Measurements from ENCODE around the gene NOX3.

The NOX3 gene

GRCh38 chr6:155495011-155495768 is 39.6 kb upstream of the NOX3 start:
- H3K79me2 ChIP-seq (ENCODE audit: control insufficient read depth, low read length) = no peaks in the 10 kb centered on the region
- H3F3A ChIP-seq (ENCODE audit: control insufficient read depth, insufficient read depth) = no peaks in the 10 kb centered on the region
- H3K4me1 ChIP-seq (ENCODE audit: control insufficient read depth, low read length) = peaks cover 30% of the 10 kb centered on the region
- no peak overlapping the region for H3K27ac ChIP-seq (ENCODE audit: low read depth, low read length)
- no peaks in the 10 kb centered on the region for H3K9me2 ChIP-seq (replicated peaks; ENCODE audit: control insufficient read depth, low read length)
- H3K4me3 ChIP-seq (ENCODE audit: low read length) = no peak overlapping the region
- no peak overlapping the region for H3K4me2 ChIP-seq (ENCODE audit: low read length)
- H3K9me3 ChIP-seq (ENCODE audit: control insufficient read depth, insufficient read depth, low read length) = peaks cover 11% of the 10 kb centered on the region; the same call in 1 of the 2 replicates
- TF ChIP-seq CTCF (IDR thresholded peaks at IDR 0.05; ENCODE audit: low read depth, low read length, poor library complexity, severe bottlenecking) = peak; percentile 38
- no peak for TF ChIP-seq EZH2phosphoT487 (IDR thresholded peaks at IDR 0.05; ENCODE audit: borderline replicate concordance, low read length)
- no peaks in the 10 kb centered on the region for H3K36me3 ChIP-seq (ENCODE audit: control insufficient read depth, low read length)
- no peaks in the 10 kb centered on the region for H3K27me3 ChIP-seq (ENCODE audit: control insufficient read depth, low read length)
- no peaks in the 10 kb centered on the region for H4K20me1 ChIP-seq (ENCODE audit: control insufficient read depth, insufficient read depth, low read depth, low read length)

DNA sequence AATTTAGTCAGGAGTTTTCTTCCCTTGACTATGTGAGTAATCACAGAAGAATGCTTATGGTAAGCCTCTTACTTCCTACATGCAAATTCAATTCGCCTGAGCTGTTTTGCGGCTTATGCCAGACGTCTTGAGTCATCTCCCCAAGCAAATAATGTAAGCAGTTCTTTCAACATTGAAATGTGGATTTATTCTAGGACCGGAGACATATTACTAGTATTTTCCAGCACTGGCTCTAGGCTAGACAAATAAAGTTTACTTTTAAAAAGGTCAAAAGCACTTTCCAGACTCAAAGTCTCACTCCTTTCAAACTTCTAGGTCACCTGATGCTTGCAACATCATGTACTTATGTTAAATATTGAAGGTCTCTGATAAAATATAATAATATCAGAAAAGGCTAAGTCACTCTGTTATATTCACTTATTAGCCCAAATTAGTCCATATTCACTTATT is 38.1 kb upstream of the NOX3 start:
- Histone ChIP-seq H3F3A (ENCODE audit: control insufficient read depth, insufficient read depth) (no peaks in the 10 kb centered on the region), H3K9me3 (ENCODE audit: control insufficient read depth, insufficient read depth, low read length) (peaks cover 11% of the 10 kb centered on the region; the same call in 1 of the 2 replicates), H3K27ac (ENCODE audit: low read depth, low read length) (no peak overlapping the region), H3K27me3 (ENCODE audit: control insufficient read depth, low read length) (no peaks in the 10 kb centered on the region), H3K79me2 (ENCODE audit: control insufficient read depth, low read length) (no peaks in the 10 kb centered on the region), H3K9me2 (replicated peaks; ENCODE audit: control insufficient read depth, low read length) (no peaks in the 10 kb centered on the region), H4K20me1 (ENCODE audit: control insufficient read depth, insufficient read depth, low read depth, low read length) (no peaks in the 10 kb centered on the region), H3K36me3 (ENCODE audit: control insufficient read depth, low read length) (no peaks in the 10 kb centered on the region), H3K4me3 (ENCODE audit: low read length) (peak overlapping the region; percentile 8; the same call in 1 of the 2 replicates), H3K4me2 (ENCODE audit: low read length) (peak overlapping the region; percentile 9; the same call in 1 of the 2 replicates), H3K4me1 (ENCODE audit: control insufficient read depth, low read length) (peaks cover 30% of the 10 kb centered on the region)
- TF ChIP-seq EZH2phosphoT487 (IDR thresholded peaks at IDR 0.05; ENCODE audit: borderline replicate concordance, low read length) = no peak
- TF ChIP-seq CTCF (IDR thresholded peaks at IDR 0.05; ENCODE audit: low read depth, low read length, poor library complexity, severe bottlenecking) = no peak

DNA sequence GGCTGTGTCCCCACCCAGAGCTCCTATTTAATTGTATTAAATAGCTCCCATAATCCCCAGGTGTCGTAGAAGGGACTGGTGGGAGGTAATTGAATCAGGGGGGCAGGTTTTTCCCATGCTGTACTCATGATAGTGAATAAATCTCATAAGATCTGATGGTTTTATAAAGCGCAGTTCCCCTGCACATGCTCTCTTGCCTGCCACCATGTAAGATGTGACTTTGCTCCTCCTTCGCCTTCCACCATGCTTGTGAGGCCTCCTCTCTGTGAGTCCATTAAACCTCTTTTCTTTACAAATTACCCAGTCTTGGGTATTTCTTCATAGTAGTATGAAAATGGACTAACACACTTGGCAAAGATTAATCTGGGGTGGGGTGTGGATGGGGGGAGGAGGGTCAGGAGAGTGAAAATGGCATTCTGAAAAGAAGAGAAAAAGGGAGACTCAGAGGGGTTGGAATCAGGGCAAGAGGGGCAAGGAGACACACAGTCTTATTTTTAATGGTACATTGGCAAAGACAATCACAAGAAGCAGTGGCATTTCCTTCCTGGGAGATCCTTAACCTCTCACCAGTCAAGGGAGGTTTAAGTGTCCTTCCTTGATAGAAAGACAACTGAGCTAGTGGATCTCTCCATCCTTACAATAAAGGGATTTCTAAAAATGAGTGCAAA is 37.5 kb upstream of the NOX3 start:
- Histone ChIP-seq H3K4me1 (ENCODE audit: control insufficient read depth, low read length) (peaks cover 28% of the 10 kb centered on the region), H3K36me3 (ENCODE audit: control insufficient read depth, low read length) (no peaks in the 10 kb centered on the region), H3K9me2 (replicated peaks; ENCODE audit: control insufficient read depth, low read length) (no peaks in the 10 kb centered on the region), H3F3A (ENCODE audit: control insufficient read depth, insufficient read depth) (no peaks in the 10 kb centered on the region), H3K4me2 (ENCODE audit: low read length) (peak overlapping the region; percentile 9; the same call in 1 of the 2 replicates), H3K4me3 (ENCODE audit: low read length) (peak overlapping the region; percentile 8; the same call in 1 of the 2 replicates), H3K27ac (ENCODE audit: low read depth, low read length) (no peak overlapping the region), H4K20me1 (ENCODE audit: control insufficient read depth, insufficient read depth, low read depth, low read length) (no peaks in the 10 kb centered on the region), H3K9me3 (ENCODE audit: control insufficient read depth, insufficient read depth, low read length) (peaks cover 11% of the 10 kb centered on the region; the same call in 1 of the 2 replicates), H3K27me3 (ENCODE audit: control insufficient read depth, low read length) (no peaks in the 10 kb centered on the region), H3K79me2 (ENCODE audit: control insufficient read depth, low read length) (no peaks in the 10 kb centered on the region)
- no peak for TF ChIP-seq EZH2phosphoT487 (IDR thresholded peaks at IDR 0.05; ENCODE audit: borderline replicate concordance, low read length)
- no peak for TF ChIP-seq CTCF (IDR thresholded peaks at IDR 0.05; ENCODE audit: low read depth, low read length, poor library complexity, severe bottlenecking)

Data from DOHH2 (cell line).